Large intestine (tissue), 3 donors: ENCODE data around the gene CD274. TPM values are rescaled to one million over a fixed set of nuclear protein-coding genes. Genes with fewer than 3 reads are reported as not detected.
"Not testable (repeated sequence)": the region's sequence is repeated elsewhere in the genome, so short reads cannot be mapped to it uniquely, and the experiment has no call there.

Experiments used
- DNase-seq, 2 donors: peaks; one replicate each; pipeline versions ENCODE4 v3.0.0 to v3.0.0-alpha.2; 2013
- H3K27ac ChIP-seq: one replicate; pipeline ENCODE4 v1.5.1; 2013; ENCODE audit warnings: low read length
- H3K27me3 ChIP-seq: 2 replicates; pipeline ENCODE4 v1.6.1; 2013; ENCODE audit warnings: low read length; ENCODE audit not compliant: control insufficient read depth, insufficient read depth
- H3K36me3 ChIP-seq: 2 replicates; pipeline ENCODE4 v1.6.1; 2013; ENCODE audit warnings: low read length; ENCODE audit not compliant: control insufficient read depth, insufficient read depth
- H3K4me1 ChIP-seq: one replicate; pipeline ENCODE4 v1.6.1; 2013; ENCODE audit warnings: low read length; ENCODE audit not compliant: control insufficient read depth, insufficient read depth
- H3K4me3 ChIP-seq: one replicate; pipeline ENCODE4 v1.5.1; 2013; ENCODE audit warnings: low read length
- H3K9me3 ChIP-seq: one replicate; pipeline ENCODE4 v1.6.1; 2013; ENCODE audit warnings: mild to moderate bottlenecking, low read depth, low read length, moderate library complexity; ENCODE audit not compliant: control insufficient read depth
- WGBS: methylation state at CpG from one replicate; pipeline ENCODE4 v1.1.5; 2013; ENCODE audit warnings: low lambda C conversion rate; ENCODE audit not compliant: insufficient coverage; 5-methylcytosine and 5-hydroxymethylcytosine counted together
- polyA plus RNA-seq: library from polyadenylated mRNA; unstranded; fragments of 120-200 nt; gene quantifications from one replicate; pipeline ENCODE4 v1.2.1, GENCODE V29; 2013

Gene CD274
- polyA plus RNA-seq, 1 donor = 1.6 TPM

- H3K4me3 ChIP-seq = peak within 1 kb of the TSS; percentile 79
- peaks cover 2% of the 10 kb centered on the region for H3K27me3 ChIP-seq
- WGBS = 0% methylated on average over 1 of the region's 55 CpGs
- H3K9me3 ChIP-seq = peaks cover 21% of the 10 kb centered on the region
- DNase-seq = peak; percentile 94 to 97
- H3K27ac ChIP-seq = peak within 1 kb of the TSS; percentile 96
- H3K4me1 ChIP-seq = peaks cover 8% of the 10 kb centered on the region
- H3K36me3 ChIP-seq = no peaks in the 10 kb centered on the region
Measured at GRCh38 chr9:5437254-5438216, 12.8 kb upstream of the CD274 start, which contains the start of gene PLGRKT. Gene PLGRKT (minus strand): TSS chr9:5437925. CDS start chr9:5431977, 5,948 bp downstream.

GRCh38 chr9:5438301-5439162 lies 11.8 kb upstream of the CD274 start:
- H3K27me3 ChIP-seq = peaks cover 2% of the 10 kb centered on the region

GRCh38 chr9:5440426-5440825 lies 9.9 kb upstream of the CD274 start:
- Histone ChIP-seq H3K27me3 (peaks cover 2% of the 10 kb centered on the region), H3K27ac (no peak overlapping the region), H3K4me3 (no peak overlapping the region), H3K36me3 (no peaks in the 10 kb centered on the region), H3K4me1 (peaks cover 8% of the 10 kb centered on the region), H3K9me3 (no peaks in the 10 kb centered on the region)
- DNase-seq = no peak
- no CpG with 5 or more reads among the region's 3 CpGs for WGBS

More at GRCh38 chr9:5438301-5439162, 11.8 kb upstream of the CD274 start:
- Histone ChIP-seq H3K4me1 (peaks cover 8% of the 10 kb centered on the region), H3K36me3 (no peaks in the 10 kb centered on the region), H3K4me3 (peak overlapping the region; percentile 79), H3K27ac (peak overlapping the region; percentile 96), H3K9me3 (peaks cover 11% of the 10 kb centered on the region)
- 90% methylated on average over 2 of the region's 21 CpGs for WGBS
- DNase-seq = peak in 1 of 2 donors; percentile 15

GRCh38 chr9:5441043-5441442 lies 9.3 kb upstream of the CD274 start:
- Histone ChIP-seq H3K27ac (no peak overlapping the region), H3K4me1 (peaks cover 8% of the 10 kb centered on the region), H3K4me3 (no peak overlapping the region), H3K27me3 (peaks cover 2% of the 10 kb centered on the region), H3K9me3 (no peaks in the 10 kb centered on the region), H3K36me3 (no peaks in the 10 kb centered on the region)
- DNase-seq = no peak
- WGBS = 95% methylated on average over 2 of the region's 2 CpGs

- peak; percentile 23 to 38 for DNase-seq
- WGBS = no CpG with 5 or more reads among the region's 2 CpGs
Measured at GRCh38 chr9:5442400-5443011, 7.8 kb upstream of the CD274 start.

GRCh38 chr9:5443850-5444249 lies 6.5 kb upstream of the CD274 start:
- H3K27me3 ChIP-seq = peaks cover 2% of the 10 kb centered on the region
- WGBS = 85% methylated on average over 2 of the region's 2 CpGs
- H3K4me3 ChIP-seq = no peak overlapping the region
- no peak overlapping the region for H3K27ac ChIP-seq
- DNase-seq = no peak
- H3K9me3 ChIP-seq = no peaks in the 10 kb centered on the region
- no peaks in the 10 kb centered on the region for H3K4me1 ChIP-seq
- H3K36me3 ChIP-seq = no peaks in the 10 kb centered on the region

More at GRCh38 chr9:5442400-5443011, 7.8 kb upstream of the CD274 start:
- Histone ChIP-seq H3K27ac (no peak overlapping the region), H3K4me3 (no peak overlapping the region), H3K27me3 (peaks cover 2% of the 10 kb centered on the region), H3K36me3 (no peaks in the 10 kb centered on the region), H3K9me3 (no peaks in the 10 kb centered on the region), H3K4me1 (peaks cover 4% of the 10 kb centered on the region)

- not testable (repeated sequence) for H3K9me3 ChIP-seq, H3K4me3 ChIP-seq, DNase-seq, H3K36me3 ChIP-seq, H3K4me1 ChIP-seq, H3K27me3 ChIP-seq, H3K27ac ChIP-seq
- no CpG with 5 or more reads among the region's 4 CpGs for WGBS
Measured at GRCh38 chr9:5445096-5445495, 5.2 kb upstream of the CD274 start.

- Histone ChIP-seq H3K36me3 (no peaks in the 10 kb centered on the region), H3K27ac (no peak overlapping the region), H3K4me1 (peaks cover under 1% of the 10 kb centered on the region), H3K4me3 (no peak overlapping the region), H3K9me3 (no peaks in the 10 kb centered on the region), H3K27me3 (peaks cover 2% of the 10 kb centered on the region)
- DNase-seq = no peak
Measured at GRCh38 chr9:5445886-5446285, 4.5 kb upstream of the CD274 start.

- Histone ChIP-seq H3K27me3 (no peaks in the 10 kb centered on the region), H3K27ac (no peak overlapping the region), H3K9me3 (no peaks in the 10 kb centered on the region), H3K4me1 (peaks cover 2% of the 10 kb centered on the region), H3K4me3 (no peak overlapping the region), H3K36me3 (no peaks in the 10 kb centered on the region)
- WGBS = 73% methylated on average over 2 of the region's 3 CpGs
- no peak for DNase-seq
Measured at GRCh38 chr9:5446451-5447236, 3.7 kb upstream of the CD274 start.
